T-helper 2 cell (primary cell): Measurements from ENCODE around the gene ATP10A.
A peak's percentile ranks its signal among the peaks of the same experiment; 100 is the strongest.

Source experiments
- DNase-seq, 5 experiments: peaks; one replicate each; pipeline versions ENCODE4 v3.0.0 to v3.0.0-alpha.2; 2012 to 2022

The ATP10A gene

DNA sequence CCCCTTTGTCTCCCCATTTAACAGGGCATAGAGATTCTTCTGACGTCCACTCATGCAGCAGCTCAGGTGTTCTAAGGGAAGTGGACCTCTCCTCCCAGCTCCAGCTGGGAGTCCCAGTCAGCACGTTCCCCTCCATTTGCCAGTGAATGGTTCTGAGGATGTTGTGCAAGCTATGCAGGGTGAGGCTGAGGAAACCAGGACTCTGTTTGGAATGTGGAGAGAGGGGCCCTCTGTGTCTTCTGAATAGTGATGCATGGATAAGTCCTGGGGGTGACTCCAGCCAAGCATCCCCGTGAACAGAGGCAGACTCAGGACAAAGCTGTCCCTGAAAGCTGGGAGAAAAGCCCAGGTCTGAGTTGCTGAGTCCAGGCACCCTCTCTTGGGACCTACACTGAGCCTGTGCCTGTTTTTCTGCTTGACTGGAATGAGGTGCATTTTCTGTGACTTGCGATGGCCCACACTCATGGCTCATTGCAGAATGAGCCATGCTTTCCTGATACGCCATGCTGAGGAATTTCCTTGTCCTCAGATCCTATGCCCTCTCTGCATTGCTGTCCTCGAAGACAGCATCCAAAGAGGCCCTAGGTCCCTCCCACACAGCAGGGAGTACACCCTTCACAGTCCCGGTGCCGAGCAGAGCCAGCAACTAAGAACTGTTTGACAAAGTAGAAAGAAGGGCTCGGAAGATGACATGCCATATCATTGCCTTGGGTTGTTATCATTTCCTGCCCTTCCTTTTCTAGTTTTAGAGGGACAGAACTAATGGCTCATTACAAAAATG, 185.2 kb downstream of the ATP10A start:
- DNase-seq: no peak

DNA sequence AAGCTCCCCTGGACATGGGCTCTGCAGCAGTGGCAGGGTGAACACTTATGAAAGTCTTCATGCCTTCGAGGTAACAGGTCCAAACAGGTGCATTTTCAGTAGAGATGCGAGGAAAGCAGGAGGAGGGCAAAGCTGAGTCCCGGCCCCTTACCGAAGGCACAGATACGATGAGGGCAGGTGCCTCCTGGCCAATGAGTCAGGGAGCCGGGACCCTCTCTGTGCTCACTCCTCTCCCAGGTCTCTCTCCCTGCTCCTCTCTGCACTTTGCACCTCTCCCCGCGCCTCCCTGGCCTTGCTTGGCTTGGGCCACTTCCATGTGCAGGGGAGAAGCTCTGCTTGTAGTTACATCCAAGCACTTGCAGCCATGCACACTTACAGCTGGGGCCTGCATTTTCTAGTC, 187.1 kb downstream of the ATP10A start:
- DNase-seq: no peak

DNA sequence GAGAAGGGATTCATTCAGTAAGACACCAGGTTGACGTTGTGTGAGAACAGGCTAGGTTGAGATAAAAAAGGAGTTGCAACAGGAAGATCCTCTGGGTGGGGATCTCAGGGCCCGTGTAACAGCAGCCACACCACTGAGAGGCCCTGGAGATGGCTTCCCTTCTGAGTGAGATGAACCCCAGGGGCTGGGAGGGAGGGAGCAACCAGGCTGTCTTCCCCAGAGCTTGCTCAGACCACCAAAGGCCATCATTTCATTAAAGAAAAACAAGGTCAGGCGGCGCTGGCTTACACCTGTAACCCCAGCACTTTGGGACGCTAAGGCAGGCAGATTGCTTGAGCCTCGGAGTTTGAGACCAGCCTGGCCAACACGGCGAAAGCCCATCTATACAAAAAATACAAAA, 187.7 kb downstream of the ATP10A start:
- DNase-seq: no peak

DNA sequence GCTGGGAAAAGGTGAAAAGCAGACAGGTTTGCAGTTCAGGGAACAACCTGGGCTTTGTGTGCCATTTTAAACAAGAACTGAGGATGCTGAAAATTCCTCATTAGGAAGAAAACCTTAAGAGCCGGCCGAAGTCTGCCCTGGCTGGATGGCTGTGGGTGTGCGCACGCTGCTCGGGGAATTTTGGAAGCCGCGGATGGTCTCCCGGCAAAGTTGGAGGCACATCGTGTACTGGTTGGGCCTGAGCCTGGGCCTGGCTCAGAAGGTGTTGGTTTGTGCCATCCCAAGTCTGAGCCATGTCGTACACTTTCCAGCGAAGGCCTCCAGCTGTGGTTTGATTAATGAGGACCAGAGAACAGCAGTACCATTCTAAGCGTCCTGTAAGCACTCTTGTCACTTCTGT, 188.2 kb downstream of the ATP10A start:
- DNase-seq: no peak

DNA sequence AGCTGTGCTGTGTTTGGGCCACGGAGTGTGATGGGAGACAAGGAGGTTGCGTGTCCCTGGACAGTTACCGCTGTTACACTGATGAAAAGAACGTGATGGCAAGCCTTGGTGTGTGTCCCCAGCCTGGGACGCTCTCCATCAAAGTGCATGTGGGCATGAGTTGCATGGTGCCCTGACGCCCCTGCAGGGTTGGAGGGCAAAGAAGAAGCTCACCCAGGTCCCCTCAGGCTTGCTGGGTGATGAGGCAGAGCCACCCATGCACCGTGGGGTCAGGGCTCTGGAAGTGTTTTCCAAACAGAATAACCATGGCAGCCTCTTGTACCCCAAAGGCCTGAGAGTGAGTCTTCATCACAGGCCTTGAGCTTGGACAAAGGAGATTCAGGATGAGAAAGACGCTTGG, 189.2 kb downstream of the ATP10A start:
- DNase-seq: no peak

DNA sequence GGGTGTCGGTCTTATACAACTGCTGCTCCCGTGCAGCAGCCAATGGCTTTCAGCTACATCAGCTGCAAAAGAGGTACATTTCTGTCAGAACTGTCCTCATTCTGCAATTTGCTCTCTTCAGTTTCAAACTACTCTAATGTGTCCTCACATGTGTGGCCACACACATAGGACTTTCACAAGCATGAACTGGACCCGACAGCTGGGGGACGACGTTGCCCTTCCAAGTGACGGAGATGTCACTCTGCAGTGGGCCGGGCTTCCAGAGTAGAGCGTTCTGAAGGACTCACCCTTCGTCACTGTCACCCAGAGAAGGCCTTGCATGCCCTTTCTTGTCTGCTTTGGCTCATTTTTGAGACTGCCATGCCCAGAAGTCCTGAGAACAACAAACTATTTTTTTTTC, 189.8 kb downstream of the ATP10A start:
- no peak for DNase-seq

DNA sequence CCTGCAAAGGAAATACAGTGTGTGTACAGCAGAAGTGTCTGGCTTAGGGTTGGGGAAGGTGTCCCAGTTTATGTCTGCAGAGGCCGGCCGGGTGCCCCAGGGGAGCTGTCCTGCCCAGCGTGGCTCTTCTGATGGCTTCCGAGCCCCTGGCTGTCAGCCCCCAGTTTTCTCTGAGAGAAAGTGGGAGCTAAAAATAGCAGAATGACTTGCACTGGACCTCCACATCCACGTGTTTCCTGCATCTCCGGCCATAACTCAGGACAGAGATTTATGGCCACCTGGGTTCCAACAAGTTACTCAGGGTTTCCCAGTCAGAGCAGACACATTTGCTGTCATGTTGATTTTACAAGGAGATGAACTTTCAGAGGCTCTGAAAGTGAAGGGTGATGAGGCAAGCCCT, 192.0 kb downstream of the ATP10A start:
- DNase-seq: no peak

DNA sequence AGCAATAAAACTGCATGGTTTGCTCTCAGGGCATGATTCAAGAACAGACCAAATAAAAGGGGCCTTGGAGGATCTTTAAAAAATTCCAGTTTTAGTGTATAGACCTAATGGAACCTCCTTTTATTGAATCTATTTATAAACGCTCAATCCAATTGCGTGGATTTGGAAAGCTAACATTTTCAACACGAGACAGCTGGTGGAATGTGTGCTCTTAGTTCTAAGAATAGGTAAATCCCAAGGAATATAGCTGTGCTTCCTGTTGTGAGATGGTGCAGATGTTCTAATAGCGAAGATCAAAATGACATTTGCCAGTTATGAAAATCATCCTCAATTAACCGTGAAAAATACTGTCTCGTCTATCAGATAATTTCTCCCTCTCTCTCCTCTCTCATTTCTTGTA, 192.5 kb downstream of the ATP10A start:
- DNase-seq: no peak

DNA sequence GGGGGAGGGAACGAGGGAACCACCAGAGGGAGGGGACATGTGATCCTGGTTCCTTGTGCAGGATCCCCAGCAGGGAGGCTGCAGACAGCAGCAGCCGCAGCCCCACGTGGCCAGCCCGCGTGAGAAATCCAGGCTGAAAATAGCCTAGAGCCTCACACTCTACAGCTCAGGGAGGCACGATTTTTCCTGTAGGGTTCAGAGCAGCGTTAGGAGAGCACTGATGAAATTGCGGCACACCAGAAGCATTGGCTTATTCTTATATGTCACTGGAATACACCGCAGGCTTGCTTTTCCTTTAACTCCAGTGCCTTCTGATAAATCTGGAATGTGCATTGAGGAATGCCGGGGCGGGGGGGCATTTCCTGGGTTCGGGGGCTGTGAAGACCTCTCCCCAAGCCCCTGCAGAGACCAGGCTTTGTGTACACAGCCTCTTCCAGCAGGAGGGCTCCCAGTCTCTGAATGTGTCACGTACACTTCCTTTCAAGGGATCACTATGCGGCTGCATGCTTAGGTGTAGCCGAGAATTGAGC, 193.0 kb downstream of the ATP10A start:
- no peak for DNase-seq

DNA sequence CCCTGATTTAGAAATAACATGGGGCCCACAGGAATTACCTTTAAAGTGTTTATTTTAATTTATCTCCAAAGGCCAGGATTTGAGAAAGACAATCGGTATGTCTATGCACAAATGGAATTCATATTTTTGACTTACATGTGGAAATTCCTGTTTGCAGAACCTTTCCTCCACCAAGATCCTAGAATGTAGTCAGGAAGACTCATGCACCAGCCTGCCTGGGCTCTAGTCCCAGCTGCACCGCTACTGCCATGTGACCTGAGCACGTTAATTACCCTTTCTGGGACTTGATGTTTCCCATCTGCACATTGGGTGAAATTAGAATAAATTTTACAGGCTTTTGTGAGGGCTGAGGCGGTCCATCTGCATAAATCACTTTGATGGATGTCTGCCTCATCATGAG, 194.2 kb downstream of the ATP10A start:
- DNase-seq: no peak

DNA sequence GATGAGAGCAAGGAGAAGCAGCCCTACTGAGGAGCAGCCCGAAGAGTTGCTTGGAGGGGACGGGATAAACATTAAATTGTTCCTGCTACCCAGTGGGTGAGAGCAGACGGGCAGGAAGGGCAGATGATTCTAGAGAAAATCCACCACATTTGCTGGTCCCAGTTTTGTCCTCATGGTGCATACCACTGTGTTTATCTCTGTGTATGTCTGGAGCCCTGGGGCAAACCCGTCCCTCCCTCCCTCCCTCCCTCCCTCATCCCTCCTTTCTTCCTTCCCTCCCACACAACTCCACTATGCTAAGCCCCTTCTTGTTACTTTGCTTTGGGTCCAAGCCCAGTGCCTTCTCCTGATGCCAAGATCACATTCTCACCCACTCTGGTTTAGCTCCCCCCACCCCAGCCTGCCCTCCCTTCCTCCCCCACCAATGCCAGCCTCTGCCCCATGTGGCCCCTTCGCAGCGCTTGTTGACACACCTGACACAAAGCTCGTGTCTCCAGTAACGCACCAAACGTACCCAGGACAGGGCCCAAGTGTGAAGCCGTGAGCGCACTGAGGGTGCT, 194.8 kb downstream of the ATP10A start:
- no peak for DNase-seq

DNA sequence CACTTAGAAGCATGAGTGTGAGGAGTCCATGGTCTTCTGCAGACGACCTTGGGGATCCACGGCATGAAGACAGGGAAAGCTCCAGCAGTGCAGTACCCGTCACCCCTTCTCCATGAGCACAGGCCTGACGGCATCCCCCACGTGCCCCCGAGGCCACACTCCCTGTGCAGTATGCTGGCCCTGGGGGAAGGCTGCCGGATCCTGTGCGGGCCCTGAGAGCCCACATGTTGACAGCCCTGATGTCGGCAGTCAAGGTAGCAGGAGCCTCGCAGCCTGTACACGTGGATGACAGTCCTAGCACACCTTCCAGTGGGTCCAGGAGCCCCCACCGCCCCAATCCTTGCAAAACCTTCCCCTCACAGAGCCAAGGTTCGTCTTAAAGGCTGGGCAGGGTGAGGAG, 195.3 kb downstream of the ATP10A start:
- DNase-seq: no peak

DNA sequence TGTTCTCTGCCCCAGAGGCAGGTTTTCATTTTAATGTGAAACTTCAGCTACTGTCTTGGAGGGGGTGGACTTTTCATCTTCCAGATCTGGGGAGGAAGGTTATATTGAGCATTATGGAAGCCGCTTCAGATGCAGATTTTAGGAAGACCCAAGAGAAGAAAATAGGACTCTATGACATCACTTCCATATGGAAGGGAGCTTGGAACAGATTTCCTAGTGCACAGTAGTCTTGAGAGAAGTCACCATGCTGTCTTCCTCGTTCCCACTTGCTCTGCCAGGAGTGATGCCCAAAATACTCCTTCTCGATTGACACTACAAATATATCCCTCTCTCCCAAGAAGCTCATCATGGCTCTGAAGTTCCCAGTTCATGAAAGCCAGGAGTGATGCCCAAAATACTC, 197.2 kb downstream of the ATP10A start:
- DNase-seq: no peak

DNA sequence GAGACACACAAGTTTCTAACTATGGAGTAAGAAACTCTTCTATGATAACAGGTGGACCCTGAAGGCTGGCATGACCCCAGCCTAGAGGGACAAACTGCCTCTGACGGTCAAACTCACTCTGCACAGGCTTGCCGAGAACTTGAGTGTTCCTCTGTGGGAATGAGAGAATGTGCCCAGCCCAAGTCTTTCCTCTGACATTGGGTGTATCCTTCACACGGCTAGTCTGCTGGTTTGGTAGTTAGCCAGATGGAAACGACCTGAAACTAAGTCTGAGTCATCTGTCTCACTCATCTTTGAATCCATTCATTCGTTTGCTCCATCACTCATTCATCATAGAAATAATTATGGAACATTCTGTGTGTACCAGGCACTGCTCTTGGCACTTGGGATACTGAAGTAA, 198.4 kb downstream of the ATP10A start:
- no peak for DNase-seq

DNA sequence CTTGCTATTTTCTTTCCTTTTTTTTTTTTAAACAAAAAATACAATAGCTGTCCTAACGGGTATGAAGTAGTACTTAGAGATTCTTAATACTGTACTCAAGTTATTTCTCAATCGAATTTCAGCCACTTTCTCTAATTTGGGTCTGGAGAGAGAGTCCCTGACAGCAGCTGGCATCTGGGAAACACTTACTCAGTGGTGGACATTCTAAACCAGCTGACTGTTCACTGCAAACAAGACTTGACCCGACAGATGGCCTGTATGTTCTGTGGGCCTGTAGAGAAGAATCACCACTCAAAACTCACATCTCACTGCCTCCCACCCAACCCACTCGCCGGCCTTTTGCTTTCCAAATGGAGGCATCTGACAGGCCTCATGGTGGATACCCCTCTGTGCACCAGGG, 199.6 kb downstream of the ATP10A start:
- DNase-seq: no peak

DNA sequence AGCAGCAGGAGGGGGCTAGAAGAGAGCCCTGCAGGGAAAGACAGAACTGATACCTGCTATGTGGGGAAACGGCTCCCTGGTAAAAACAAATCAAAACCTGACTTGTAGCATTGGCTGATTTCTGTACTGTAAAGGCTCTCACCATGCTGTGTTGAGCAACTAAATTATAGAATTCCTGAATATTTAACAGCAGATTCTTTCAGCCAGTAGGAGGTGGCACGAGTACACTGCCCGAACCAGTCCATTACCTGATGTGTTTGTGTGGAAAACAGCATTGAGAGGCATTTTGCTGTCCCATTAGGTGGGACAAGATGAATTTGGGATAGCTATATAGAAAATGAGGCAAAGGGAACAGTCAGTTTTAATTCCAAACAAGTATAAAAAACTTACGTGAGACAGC, 201.2 kb downstream of the ATP10A start:
- DNase-seq: no peak

DNA sequence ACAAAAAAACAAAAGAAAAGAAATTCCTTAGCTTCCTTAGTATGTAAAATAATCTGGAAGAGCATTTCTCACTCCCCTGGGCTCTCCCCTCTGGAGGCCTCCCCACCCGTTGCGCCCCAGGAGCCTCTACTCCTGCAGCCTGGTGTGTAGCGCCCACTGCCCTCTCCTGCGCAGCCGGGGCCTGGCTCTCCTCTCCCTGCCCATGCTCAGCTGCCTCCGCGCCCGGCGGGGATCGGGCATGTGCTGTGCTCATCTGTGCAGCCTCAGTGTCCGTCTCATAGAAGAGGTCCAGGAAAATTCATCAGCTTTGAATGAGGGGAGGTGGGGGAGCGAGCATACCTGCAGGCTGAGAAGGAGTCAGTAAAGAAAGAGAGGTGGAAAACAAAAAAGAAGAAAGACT, 203.9 kb downstream of the ATP10A start:
- DNase-seq: no peak

DNA sequence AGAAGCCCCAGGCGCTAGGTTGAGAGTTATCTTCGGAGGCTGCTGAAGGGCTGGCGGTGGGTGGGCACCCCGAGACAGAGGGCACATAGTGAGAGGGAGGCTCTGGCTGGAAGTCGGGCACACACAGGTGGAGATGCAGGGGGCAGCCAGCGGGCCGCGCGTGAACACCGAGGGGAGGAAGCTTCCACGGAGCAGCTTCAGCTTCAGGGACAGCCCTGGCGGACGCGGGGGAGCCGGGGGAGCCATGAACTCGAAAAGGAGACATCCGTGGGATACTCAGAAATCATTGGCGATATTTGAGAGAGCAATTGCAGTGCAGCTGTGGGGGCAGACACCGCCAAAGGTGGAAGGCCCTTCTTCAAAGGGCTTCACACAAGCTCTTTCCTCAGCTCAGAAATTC, 204.6 kb downstream of the ATP10A start:
- DNase-seq: no peak

DNA sequence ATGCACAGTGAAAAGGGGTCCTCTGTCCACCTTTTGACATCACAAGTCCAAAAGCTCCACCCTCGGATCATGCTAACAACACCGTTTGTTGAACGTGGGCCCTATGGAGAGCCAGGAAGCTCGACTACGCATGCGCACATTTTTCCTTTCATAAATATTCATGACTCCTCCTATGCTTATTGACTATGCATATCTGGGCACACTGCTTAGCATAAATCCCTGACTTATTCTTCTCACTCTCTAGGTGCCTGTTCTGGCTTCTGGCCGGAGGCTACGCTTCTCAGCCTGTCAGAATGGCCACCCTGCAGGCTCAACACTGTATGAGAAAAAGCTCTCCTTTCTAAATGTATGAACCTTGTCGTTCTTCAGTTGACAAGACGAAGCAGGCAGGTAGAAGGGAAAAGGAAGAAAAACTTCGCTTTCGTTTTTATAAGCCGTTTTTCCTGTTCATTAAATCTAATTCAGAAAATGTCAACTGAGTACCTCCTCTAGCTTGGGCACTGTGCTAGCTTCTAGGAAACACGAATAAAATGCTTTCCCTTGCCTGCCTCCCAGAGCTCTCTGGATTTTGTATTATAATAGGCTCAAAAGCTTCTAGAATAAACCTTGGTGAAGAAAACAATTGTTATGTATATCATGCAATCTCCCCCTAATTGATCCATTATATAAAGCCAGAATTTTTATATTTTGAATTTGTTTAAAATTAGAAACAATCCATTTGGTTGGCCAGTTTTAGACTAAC, 207.7 kb downstream of the ATP10A start:
- no peak for DNase-seq

DNA sequence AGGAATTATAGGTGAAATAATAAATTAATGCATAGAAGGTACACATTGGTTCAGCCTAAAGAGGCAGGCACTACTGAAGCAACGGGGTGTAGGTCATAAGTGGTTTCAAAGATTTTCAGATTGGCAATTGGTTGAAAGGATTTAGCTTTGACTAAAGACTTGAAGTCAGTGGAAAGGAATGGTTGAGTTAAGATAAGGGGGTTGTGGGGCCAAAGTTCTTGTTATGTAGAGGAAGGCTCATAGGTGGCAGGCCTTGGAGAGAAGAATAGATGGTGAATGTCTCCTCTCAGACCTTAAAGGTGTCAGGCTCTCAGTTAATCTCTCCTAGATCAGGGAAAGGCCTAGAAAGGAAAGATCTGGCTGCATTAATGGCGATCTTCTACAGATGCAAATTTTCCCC, 209.8 kb downstream of the ATP10A start:
- no peak for DNase-seq

DNA sequence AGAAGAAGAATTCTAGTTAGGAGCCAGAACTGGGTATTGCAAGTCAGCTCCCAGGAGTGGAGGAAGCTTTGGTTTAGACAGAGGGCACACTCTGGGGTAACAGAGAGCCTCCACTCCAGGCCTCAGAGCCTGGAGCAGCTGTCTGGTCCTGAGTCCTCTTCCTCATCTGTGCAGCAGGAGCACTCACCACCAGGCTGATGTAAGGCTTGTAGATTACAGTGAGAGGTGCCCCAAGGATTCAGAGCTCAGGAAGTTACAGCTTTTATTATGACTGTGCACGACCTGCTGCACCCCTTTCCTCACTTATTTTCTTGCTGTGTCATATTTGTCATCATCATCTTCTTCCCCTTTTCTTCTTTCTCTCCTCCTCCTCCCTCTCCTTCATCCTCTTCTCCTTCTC, 210.4 kb downstream of the ATP10A start:
- peak in 1 of 5 experiments; percentile 17 for DNase-seq

DNA sequence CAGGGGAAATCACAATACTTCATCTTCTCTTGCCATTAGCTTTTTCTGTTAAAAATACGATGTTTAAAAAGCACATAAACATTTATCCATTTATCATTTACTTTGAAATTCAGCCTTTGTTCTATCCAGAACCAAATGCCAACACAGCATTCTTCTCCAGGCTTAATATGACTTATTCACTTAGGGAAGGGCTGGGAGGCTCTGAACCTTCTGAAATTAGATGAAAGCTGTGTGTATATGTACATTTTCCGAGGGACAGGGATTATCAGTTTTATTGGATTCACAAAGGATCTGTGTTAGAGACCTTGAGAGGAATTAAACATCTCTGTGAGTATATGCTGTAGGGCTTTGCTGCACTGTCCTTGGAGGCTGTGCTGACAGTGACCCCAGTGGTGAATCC, 213.7 kb downstream of the ATP10A start:
- no peak for DNase-seq

DNA sequence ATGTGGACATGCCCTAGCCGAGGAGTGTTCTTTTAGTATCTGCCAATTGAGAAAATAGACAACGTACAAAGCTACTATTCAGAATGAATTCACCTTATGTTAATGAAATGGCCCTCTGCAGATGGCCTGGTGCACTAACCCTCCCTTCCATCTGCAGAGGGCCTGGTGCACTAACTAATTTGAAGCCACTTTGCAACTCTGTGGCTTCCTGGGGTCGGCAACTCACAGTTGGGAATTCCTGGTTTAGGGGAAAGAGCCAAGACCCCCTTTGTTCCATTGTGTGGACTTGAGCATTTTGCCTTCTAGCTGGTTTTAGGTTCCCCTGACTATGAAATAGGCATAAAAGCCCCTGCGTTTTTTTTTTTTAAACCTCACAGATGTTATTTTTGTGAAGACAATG, 220.0 kb downstream of the ATP10A start:
- no peak for DNase-seq

DNA sequence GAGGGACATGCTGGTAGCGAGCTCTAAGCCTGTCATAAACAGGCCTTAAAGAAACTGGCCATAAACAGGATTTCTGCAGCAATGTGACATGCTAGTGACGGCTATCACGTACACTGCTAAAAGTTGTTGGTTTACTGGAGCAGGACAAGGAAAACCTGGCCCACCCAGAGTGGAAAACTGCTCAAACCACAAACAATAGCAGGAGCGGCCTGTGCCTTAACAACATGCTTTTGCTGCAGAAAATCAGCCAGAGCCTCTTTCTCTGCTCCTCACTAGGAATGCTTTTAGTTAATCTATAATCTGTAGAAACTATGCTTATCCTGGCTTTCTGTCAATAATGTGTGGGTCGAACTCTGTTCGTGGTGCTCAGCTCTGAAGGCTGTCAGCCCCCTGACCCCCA, 221.4 kb downstream of the ATP10A start:
- DNase-seq: no peak
